H1 (cell line): ENCODE data around the gene ALS2CL. TPM values are rescaled to one million over a fixed set of nuclear protein-coding genes. Genes with fewer than 3 reads are reported as not detected.

ENCODE experiments used
- CTCF ChIA-PET: fragments of 300-600 bp; sonication (Branson Sonifier 250); formaldehyde crosslinking; loops from one replicate; lab custom pipeline; 2021; ENCODE audit not compliant: partially characterized antibody; lab: Charles Lee
- POLR2A ChIA-PET: fragments of 300-600 bp; sonication (Branson Sonifier 250); formaldehyde crosslinking; loops from one replicate; lab custom pipeline; 2021; ENCODE audit warnings: inconsistent platforms; ENCODE audit not compliant: partially characterized antibody; lab: Charles Lee
- DNase-seq, 2 experiments: peaks; one replicate each; pipeline versions ENCODE4 v3.0.0 to v3.0.0-alpha.2; 2010 to 2022; ENCODE audit warnings: low spot score in 2 of 2, low read depth in 1 of 2, mixed read lengths in 1 of 2
- FAIRE-seq: peaks from 2 replicates; lab custom pipeline; 2011; peaks lifted over from hg19 to GRCh38; lab: Jason Lieb, UNC
- H2AFZ ChIP-seq: 2 replicates; pipeline ENCODE4 v1.8.1; 2012; ENCODE audit warnings: low read length, inconsistent platforms
- H2AK5ac ChIP-seq: 2 replicates; pipeline ENCODE4 v1.6.1; 2013; ENCODE audit warnings: low read depth, low read length
- H2BK120ac ChIP-seq: replicated peaks from 2 replicates; pipeline ENCODE3; 2013; ENCODE audit warnings: low read depth, low read length, inconsistent platforms
- H2BK12ac ChIP-seq: 2 replicates; pipeline ENCODE4 v1.6.1; 2013; ENCODE audit warnings: low read depth, low read length
- H2BK15ac ChIP-seq: 2 replicates; pipeline ENCODE4 v1.6.1; 2013; ENCODE audit warnings: low read length
- H2BK20ac ChIP-seq: 2 replicates; pipeline ENCODE4 v1.6.1; 2013; ENCODE audit warnings: low read length
- H2BK5ac ChIP-seq: 2 replicates; pipeline ENCODE4 v1.6.1; 2013; ENCODE audit warnings: low read depth, low read length
- H3K14ac ChIP-seq: 2 replicates; pipeline ENCODE4 v1.6.1; 2013; ENCODE audit warnings: inconsistent platforms; ENCODE audit not compliant: insufficient read length
- H3K18ac ChIP-seq: 2 replicates; pipeline ENCODE4 v1.6.1; 2013; ENCODE audit warnings: low read length; ENCODE audit errors: extremely low read depth
- H3K23ac ChIP-seq: 2 replicates; pipeline ENCODE4 v1.6.1; 2013; ENCODE audit warnings: inconsistent platforms; ENCODE audit not compliant: insufficient read length
- H3K23me2 ChIP-seq: 2 replicates; pipeline ENCODE4 v1.6.1; 2013; ENCODE audit warnings: low read depth, low read length
- H3K27ac ChIP-seq: 2 replicates; pipeline ENCODE4 v1.6.1; 2011; ENCODE audit warnings: low read depth, low read length, inconsistent platforms
- H3K27me3 ChIP-seq, 4 experiments: replicated peaks in 1 of 4; 1 replicate in 1 of 4; 2 replicates in 3 of 4; pipeline versions ENCODE4 v1.6.1 to v1.8.1; 2011 to 2013; ENCODE audit warnings: low read length in 3 of 4, mild to moderate bottlenecking in 3 of 4, inconsistent platforms in 2 of 4, mixed read lengths in 2 of 4, moderate library complexity in 1 of 4; ENCODE audit not compliant: control insufficient read depth in 3 of 4, insufficient read depth in 3 of 4; ENCODE audit errors: extremely low read depth in 1 of 4
- H3K36me3 ChIP-seq, 4 experiments: 2 replicates each; pipeline versions ENCODE4 v1.6.1 to v1.8.1; 2011 to 2013; ENCODE audit warnings: mild to moderate bottlenecking in 4 of 4, low read length in 3 of 4, moderate library complexity in 2 of 4, control low read depth in 1 of 4, inconsistent platforms in 1 of 4; ENCODE audit not compliant: insufficient read depth in 4 of 4, control insufficient read depth in 2 of 4
- H3K4ac ChIP-seq: replicated peaks from 2 replicates; pipeline ENCODE3; 2013; ENCODE audit warnings: low read length, low read depth, mixed read lengths, inconsistent platforms; ENCODE audit not compliant: insufficient read length
- H3K4me1 ChIP-seq, 4 experiments: replicated peaks in 1 of 4; 1 replicate in 1 of 4; 2 replicates in 3 of 4; pipeline versions ENCODE4 v1.6.1 to v1.8.1; 2011 to 2013; ENCODE audit warnings: low read length in 3 of 4, inconsistent platforms in 2 of 4, mixed read lengths in 1 of 4; ENCODE audit not compliant: insufficient read depth in 4 of 4, control insufficient read depth in 3 of 4
- H3K4me2 ChIP-seq, 2 experiments: 2 replicates each; pipeline versions ENCODE4 v1.6.1 to v1.8.1; 2011 to 2013; ENCODE audit warnings: low read depth in 2 of 2, low read length in 2 of 2, control low read depth in 1 of 2, inconsistent platforms in 1 of 2, mild to moderate bottlenecking in 1 of 2; ENCODE audit not compliant: insufficient read depth in 1 of 2
- H3K4me3 ChIP-seq, 4 experiments: fragments of 200-600, 300-600 bp in 1 of 4; sonication (generic), shearing (Covaris generic), sonication (Bioruptor Twin) in 1 of 4; 2 replicates each; pipeline versions ENCODE4 v1.5.1 to v1.8.1; 2011 to 2016; ENCODE audit warnings: low read length in 4 of 4, low read depth in 3 of 4, control low read depth in 2 of 4, inconsistent platforms in 2 of 4, mild to moderate bottlenecking in 2 of 4, mixed read lengths in 1 of 4, moderate library complexity in 1 of 4; ENCODE audit not compliant: insufficient read depth in 2 of 4; ENCODE audit errors: extremely low read depth in 1 of 4
- H3K56ac ChIP-seq: replicated peaks from 2 replicates; pipeline ENCODE3; 2013; ENCODE audit warnings: low read depth, mild to moderate bottlenecking, mixed read lengths, low read length, inconsistent platforms; ENCODE audit not compliant: insufficient read length
- H3K79me1 ChIP-seq: 2 replicates; pipeline ENCODE4 v1.6.1; 2013; ENCODE audit warnings: low read depth, low read length, control low read depth
- H3K79me2 ChIP-seq, 2 experiments: 2 replicates each; pipeline versions ENCODE4 v1.6.1 to v1.8.1; 2012 to 2013; ENCODE audit warnings: low read length in 2 of 2, mild to moderate bottlenecking in 2 of 2, inconsistent platforms in 1 of 2; ENCODE audit not compliant: insufficient read depth in 2 of 2, control insufficient read depth in 1 of 2
- H3K9ac ChIP-seq, 4 experiments: replicated peaks in 1 of 4; 1 replicate in 1 of 4; 2 replicates in 3 of 4; pipeline versions ENCODE4 v1.6.1 to v1.8.1; 2011 to 2013; ENCODE audit warnings: low read depth in 3 of 4, low read length in 3 of 4, control low read depth in 2 of 4, mild to moderate bottlenecking in 2 of 4, moderate library complexity in 2 of 4, inconsistent platforms in 1 of 4; ENCODE audit errors: extremely low read depth in 1 of 4
- H3K9me3 ChIP-seq, 2 experiments: 2 replicates each; pipeline versions ENCODE4 v1.6.1 to v1.8.1; 2012 to 2013; ENCODE audit warnings: mild to moderate bottlenecking in 2 of 2, moderate library complexity in 2 of 2, control low read depth in 1 of 2, inconsistent platforms in 1 of 2, low read depth in 1 of 2, low read length in 1 of 2, mixed read lengths in 1 of 2; ENCODE audit not compliant: insufficient read depth in 2 of 2
- H4K20me1 ChIP-seq, 2 experiments: replicated peaks in 1 of 2; 2 replicates each; pipeline versions ENCODE3 to v1.8.1; 2011 to 2013; ENCODE audit warnings: inconsistent platforms in 2 of 2, low read length in 2 of 2, mild to moderate bottlenecking in 1 of 2; ENCODE audit not compliant: insufficient read depth in 2 of 2, control insufficient read depth in 1 of 2
- H4K5ac ChIP-seq: 2 replicates; pipeline ENCODE4 v1.6.1; 2013; ENCODE audit warnings: low read length, low read depth, mixed read lengths, inconsistent platforms; ENCODE audit not compliant: insufficient read length
- H4K8ac ChIP-seq: 2 replicates; pipeline ENCODE4 v1.8.0; 2013; ENCODE audit warnings: mild to moderate bottlenecking, moderate library complexity, low read length, inconsistent platforms; ENCODE audit not compliant: insufficient read depth; ENCODE audit errors: extremely low read depth
- H4K91ac ChIP-seq: replicated peaks from 2 replicates; pipeline ENCODE3; 2013; ENCODE audit warnings: low read length, mixed read lengths, inconsistent platforms; ENCODE audit not compliant: insufficient read length
- GTF2F1 ChIP-seq: IDR thresholded peaks from 2 replicates; pipeline ENCODE4 v1.6.1; 2012; ENCODE audit warnings: low read depth, low read length, improper control_type of control experiment, borderline replicate concordance
- RAD21 ChIP-seq, 2 experiments: IDR thresholded peaks in 1 of 2; conservative IDR thresholded peaks in 1 of 2; 2 replicates each; pipeline ENCODE4 v1.6.1; 2011; ENCODE audit warnings: low read depth in 2 of 2, low read length in 2 of 2, improper control_type of control experiment in 1 of 2, inconsistent platforms in 1 of 2, mild to moderate bottlenecking in 1 of 2, moderate library complexity in 1 of 2
- WGBS, 2 experiments: shearing (Covaris generic) in 1 of 2; methylation state at CpG; one replicate each; pipeline versions ENCODE4 v1.1.6 to v1.1.7; 2013 to 2015; ENCODE audit warnings: low lambda C conversion rate in 2 of 2, mixed read lengths in 2 of 2, inconsistent platforms in 1 of 2, low coverage in 1 of 2, missing lambda C conversion rate in 1 of 2; ENCODE audit not compliant: insufficient replicate concordance in 2 of 2, insufficient coverage in 1 of 2, insufficient read length in 1 of 2; ENCODE audit errors: extremely low coverage in 1 of 2, missing lambda C conversion rate in 1 of 2; 5-methylcytosine and 5-hydroxymethylcytosine counted together
- polyA plus RNA-seq, 7 experiments: library from polyadenylated mRNA; depleted of rRNA in 3 of 7; stranded (reverse) in 5 of 7; unstranded in 2 of 7; fragments of >200 nt in 5 of 7; fragments of 200-250 nt in 2 of 7; gene quantifications; 1 replicate in 5 of 7; 2 replicates in 1 of 7; 4 replicates in 1 of 7; pipeline versions ENCODE4 v1.2.1 to v1.2.3, GENCODE V29; 2011 to 2013; ENCODE audit warnings: missing spikeins in 2 of 7, mixed read lengths in 2 of 7
- total RNA-seq: library from RNA; stranded (reverse); fragmentation: NEBNext Ultra II Directional; extraction: Animal tissue kit (Norgen Biotek cat#: 25700); gene quantifications from 2 replicates; pipeline ENCODE4 v1.2.1, GENCODE V29; 2021

Gene ALS2CL
- total and polyA plus RNA-seq, 2 of the 8 experiments (the other 6 are each of a cell fraction or from before 2014, with no cell fraction given): 4.8 to 5.4 TPM

- CTCF ChIA-PET: interaction anchor here (0.9 to 1.7 kb wide), 6 partner anchors 11 to 275 kb away, joined by 3 to 5 read pairs (median 4); partner anchors contain the start of gene PRSS50
- no peak for FAIRE-seq
- Histone ChIP-seq H3K14ac (no peak overlapping the region), H4K20me1 (peaks cover 0 to 1% of the 10 kb centered on the region in 2 experiments), H3K79me1 (no peaks in the 10 kb centered on the region), H3K56ac (no peak overlapping the region), H2BK20ac (no peak overlapping the region), H3K4me1 (no peaks in the 10 kb centered on the region), H4K8ac (no peak overlapping the region), H2BK120ac (no peak overlapping the region), H3K4me3 (no peak overlapping the region), H3K4me2 (no peak overlapping the region), H3K23ac (no peak overlapping the region), H3K27me3 (no peaks in the 10 kb centered on the region), H3K27ac (no peak overlapping the region), H3K18ac (no peak overlapping the region), H3K23me2 (no peaks in the 10 kb centered on the region), H4K91ac (no peak overlapping the region), H2AFZ (no peak overlapping the region), H2BK5ac (no peak overlapping the region), H3K9ac (no peak overlapping the region), H2BK15ac (no peak overlapping the region), H2BK12ac (no peak overlapping the region), H3K36me3 (no peaks in the 10 kb centered on the region), H3K9me3 (no peaks in the 10 kb centered on the region), H2AK5ac (no peak overlapping the region), H4K5ac (no peak overlapping the region), H3K79me2 (no peaks in the 10 kb centered on the region), H3K4ac (no peak overlapping the region)
- WGBS, 2 experiments: 86% methylated on average over 4 of the region's 4 CpGs; no CpG with 5 or more reads in 1 of the 2 experiments
- POLR2A ChIA-PET: no interaction called here
- TF ChIP-seq GTF2F1: no peak
- TF ChIP-seq RAD21 (IDR thresholded peaks at IDR 0.05 in 1 of 2, conservative IDR thresholded peaks at IDR 0.05 in 1 of 2; ENCODE audit: low read depth in 2 of 2, low read length in 2 of 2): 0 out of 4 replicates have a peak, but pooled peaks have one; percentile 6 to 20
- DNase-seq: peak in 1 of 2 experiments; percentile 41
Observed at GRCh38 chr3:46734773-46735172, 41.3 kb upstream of the ALS2CL start.
